Endothelial cell of umbilical vein (primary cell): ENCODE results near the gene RDH5. TPM values are rescaled to one million over a fixed set of nuclear protein-coding genes. Genes with fewer than 3 reads are reported as not detected.

Source experiments
- BruUV-seq: library from RNA; stranded (reverse); fragments of 400-500 nt; replicated peaks from 2 replicates; lab custom pipeline; 2021; lab: Mats Ljungman, UMichigan
- CTCF ChIA-PET: fragments of 300-600, 350-600 bp; sonication (Branson Sonifier 250); formaldehyde crosslinking; loops from one replicate; lab custom pipeline; 2021; ENCODE audit warnings: antibody characterized with exemption, inconsistent platforms; lab: Charles Lee
- POLR2A ChIA-PET: fragments of 300-600, 350-600 bp; sonication (Branson Sonifier 250); formaldehyde crosslinking; loops from one replicate; lab custom pipeline; 2021; ENCODE audit warnings: antibody characterized with exemption, inconsistent platforms; lab: Charles Lee
- DNase-seq: peaks from one replicate; pipeline ENCODE4 v3.0.0-alpha.2; 2011; ENCODE audit warnings: low read depth, low spot score
- FAIRE-seq: peaks from 2 replicates; lab custom pipeline; 2011; peaks lifted over from hg19 to GRCh38; lab: Jason Lieb, UNC
- H2AFZ ChIP-seq: 2 replicates; pipeline ENCODE4 v1.6.0; 2012; ENCODE audit warnings: low read depth, low read length, control low read depth, inconsistent platforms
- H3K27ac ChIP-seq: 2 replicates; pipeline ENCODE4 v1.5.1; 2011; ENCODE audit warnings: low read depth, mild to moderate bottlenecking, control low read depth, low read length, moderate library complexity; ENCODE audit not compliant: insufficient read depth
- H3K27me3 ChIP-seq, 2 experiments: 2 replicates each; pipeline versions ENCODE4 v1.6.0 to v1.6.1; 2011; ENCODE audit warnings: low read length in 2 of 2, mixed read lengths in 1 of 2; ENCODE audit not compliant: control insufficient read depth in 2 of 2, insufficient read depth in 2 of 2
- H3K36me3 ChIP-seq, 2 experiments: 2 replicates in 1 of 2; 3 replicates in 1 of 2; pipeline ENCODE4 v1.5.1; 2011; ENCODE audit warnings: low read length in 2 of 2, mild to moderate bottlenecking in 1 of 2, moderate library complexity in 1 of 2; ENCODE audit not compliant: control insufficient read depth in 2 of 2, insufficient read depth in 2 of 2; ENCODE audit errors: extremely low read depth in 1 of 2
- H3K4me1 ChIP-seq: 3 replicates; pipeline ENCODE4 v1.5.1; 2011; ENCODE audit warnings: mild to moderate bottlenecking, low read length; ENCODE audit not compliant: control insufficient read depth, insufficient read depth; ENCODE audit errors: extremely low read depth
- H3K4me2 ChIP-seq: 2 replicates; pipeline ENCODE4 v1.6.1; 2011; ENCODE audit warnings: low read length, control low read depth, mixed read lengths; ENCODE audit not compliant: insufficient read depth
- H3K4me3 ChIP-seq, 3 experiments: fragments of 200-600 bp in 1 of 3; sonication (generic), shearing (Covaris generic) in 1 of 3; replicated peaks in 1 of 3; 2 replicates each; pipeline ENCODE4 v1.5.1; 2011 to 2016; ENCODE audit warnings: control low read depth in 3 of 3, low read length in 3 of 3, mild to moderate bottlenecking in 2 of 3, inconsistent platforms in 1 of 3, low read depth in 1 of 3, moderate library complexity in 1 of 3; ENCODE audit not compliant: insufficient read depth in 1 of 3
- H3K79me2 ChIP-seq: 2 replicates; pipeline ENCODE4 v1.6.0; 2012; ENCODE audit warnings: low read length, inconsistent platforms; ENCODE audit not compliant: control insufficient read depth, insufficient read depth
- H3K9ac ChIP-seq: replicated peaks from 2 replicates; pipeline ENCODE3; 2011; ENCODE audit warnings: low read length, control low read depth; ENCODE audit not compliant: insufficient read depth; ENCODE audit errors: extremely low read depth
- H3K9me1 ChIP-seq: replicated peaks from 3 replicates; pipeline ENCODE4 v1.6.0; 2011; ENCODE audit warnings: mild to moderate bottlenecking, low read length; ENCODE audit not compliant: control insufficient read depth, insufficient read depth; ENCODE audit errors: extremely low read depth
- H3K9me3 ChIP-seq: replicated peaks from 2 replicates; pipeline ENCODE4 v1.5.1; 2012; ENCODE audit warnings: low read length, inconsistent platforms; ENCODE audit not compliant: control insufficient read depth, insufficient read depth
- H4K20me1 ChIP-seq: replicated peaks from 2 replicates; pipeline ENCODE3; 2011; ENCODE audit warnings: mild to moderate bottlenecking, low read length; ENCODE audit not compliant: control insufficient read depth, insufficient read depth; ENCODE audit errors: extremely low read depth
- CTCF ChIP-seq, 2 donors: IDR thresholded peaks; 1 replicate in 1 of 2; 2 replicates in 1 of 2; pipeline ENCODE4 v1.5.1; 2011; ENCODE audit warnings: low read length in 2 of 2, mild to moderate bottlenecking in 2 of 2, moderate library complexity in 2 of 2, control low read depth in 1 of 2, inconsistent platforms in 1 of 2, low read depth in 1 of 2; ENCODE audit not compliant: insufficient read depth in 1 of 2; ENCODE audit errors: extremely low read depth in 1 of 2
- GATA2 ChIP-seq: IDR thresholded peaks from 2 replicates; pipeline ENCODE4 v1.7.0; 2011; ENCODE audit warnings: low read depth, mild to moderate bottlenecking, moderate library complexity, mixed read lengths, low read length; ENCODE audit not compliant: insufficient read length, insufficient read depth
- POLR2A ChIP-seq: IDR thresholded peaks from 2 replicates; pipeline ENCODE4 v1.6.1; 2012; ENCODE audit warnings: low read depth, mild to moderate bottlenecking, control low read depth, low read length
- POLR2AphosphoS5 ChIP-seq: IDR thresholded peaks from 2 replicates; pipeline ENCODE4 v1.6.1; 2012; ENCODE audit warnings: low read depth, mild to moderate bottlenecking, control low read depth, low read length, moderate library complexity; ENCODE audit not compliant: insufficient read depth
- dilution Hi-C: fragments of 300-500 bp; cut with MboI; formaldehyde crosslinking; loops from one replicate; pipeline ENCODE4 v1.15.0; 2019; ENCODE audit warnings: low sequenced_read_pairs; ENCODE audit not compliant: extremely low pct_ligation_motif_present
- intact Hi-C: fragments of 100-400 bp; cut with micrococcal nuclease; formaldehyde crosslinking; loops from one replicate; pipeline ENCODE4 v1.10.0; 2022
- polyA plus RNA-seq, 4 experiments: library from polyadenylated mRNA; depleted of rRNA in 3 of 4; stranded (reverse) in 3 of 4; unstranded in 1 of 4; fragments of >200 nt; gene quantifications; 2 replicates each; pipeline versions ENCODE4 v1.2.1 to v1.2.3, GENCODE V29; 2011 to 2012; ENCODE audit warnings: missing spikeins in 1 of 4
- total RNA-seq: library from RNA; stranded (reverse); gene quantifications from 2 replicates; pipeline ENCODE4 v1.2.3, GENCODE V29; 2021

Gene RDH5
- total and polyA plus RNA-seq, 2 donors (not counting 3 experiments of a cell fraction or from before 2014, with no cell fraction given): 2.7 to 3.7 TPM

- peak; percentile 62 for DNase-seq
- H3K9me1 ChIP-seq: no peaks in the 10 kb centered on the region
- BruUV-seq: no TSS peak
- dilution Hi-C loops (no loop called here), intact Hi-C loops (loop anchor here (1.0 to 5.0 kb wide), 2 partner anchors 13 to 537 kb away; no protein-coding TSS in a partner anchor)
- H3K4me1 ChIP-seq: peaks cover 20% of the 10 kb centered on the region
- no peaks in the 10 kb centered on the region for H4K20me1 ChIP-seq
- ChIA-PET POLR2A (interaction anchor here (0.6 kb wide), 1 partner anchor 424 kb away, joined by 3 read pairs; no protein-coding TSS in a partner anchor), CTCF (interaction anchor here (0.8 to 11.1 kb wide), 6 partner anchors 13 to 305 kb away, joined by 3 to 151 read pairs (median 4); partner anchors contain the start of gene ITGA7)
- H3K79me2 ChIP-seq: peaks cover 30% of the 10 kb centered on the region
- no peak overlapping the region for H3K4me3 ChIP-seq
- H3K36me3 ChIP-seq: peaks cover 13 to 27% of the 10 kb centered on the region in 2 experiments
- H3K27me3 ChIP-seq: no peaks in the 10 kb centered on the region
- no peaks in the 10 kb centered on the region for H3K9me3 ChIP-seq
- H2AFZ ChIP-seq: no peak overlapping the region
- H3K9ac ChIP-seq: no peak overlapping the region
- no peak overlapping the region for H3K4me2 ChIP-seq
- no peak for TF ChIP-seq GATA2
- TF ChIP-seq CTCF (IDR thresholded peaks at IDR 0.05; ENCODE audit: extremely low read depth in 1 of 2, insufficient read depth in 1 of 2, low read depth in 1 of 2, low read length in 2 of 2): peak; percentile 53 to 62
- peak; percentile 16 for TF ChIP-seq POLR2A
- peak; percentile 15 for TF ChIP-seq POLR2AphosphoS5
- H3K27ac ChIP-seq: no peak overlapping the region
- peak; percentile 76 for FAIRE-seq
These were observed 4.2 kb downstream of the RDH5 start for GRCh38 chr12:55724226-55724939.
